Lower leg skin (tissue), 3 donors: Measurements from ENCODE around the gene DIO3.

Source experiments
- POLR2A ChIP-seq, 2 donors: fragments of 450-650 bp; IDR thresholded peaks; one replicate each; pipeline ENCODE4 v1.6.1; 2016 to 2017; ENCODE audit warnings: antibody characterized with exemption in 2 of 2, mild to moderate bottlenecking in 1 of 2, moderate library complexity in 1 of 2
- TF ChIP-seq, protein P1 (sequence below), 3 donors: fragments of 450-650 bp; IDR thresholded peaks; one replicate each; pipeline ENCODE4 v1.5.1; 2016; ENCODE audit warnings: antibody characterized with exemption in 3 of 3, mild to moderate bottlenecking in 3 of 3, moderate library complexity in 2 of 3

DNA sequence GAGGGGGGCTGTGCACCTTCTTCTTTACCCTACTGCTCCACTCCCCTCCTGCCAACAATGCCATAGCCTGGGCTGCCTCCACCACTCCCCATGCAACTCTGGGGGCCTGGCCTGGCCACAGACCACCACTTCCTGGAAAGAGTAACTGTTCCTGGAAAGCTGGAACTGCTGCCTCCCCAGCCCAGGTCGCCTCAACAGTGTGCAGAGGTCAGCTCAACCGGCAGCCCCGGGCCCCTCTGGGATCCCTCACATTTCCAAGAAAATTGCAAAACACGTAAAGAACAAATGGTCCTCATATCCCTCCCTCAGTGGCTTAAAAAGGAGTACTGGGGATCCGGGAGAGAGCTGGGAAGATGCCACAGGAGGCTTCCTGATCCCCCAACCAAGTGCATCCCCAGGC, 22.4 kb upstream of the DIO3 start:
- TF ChIP-seq, protein P1, sequence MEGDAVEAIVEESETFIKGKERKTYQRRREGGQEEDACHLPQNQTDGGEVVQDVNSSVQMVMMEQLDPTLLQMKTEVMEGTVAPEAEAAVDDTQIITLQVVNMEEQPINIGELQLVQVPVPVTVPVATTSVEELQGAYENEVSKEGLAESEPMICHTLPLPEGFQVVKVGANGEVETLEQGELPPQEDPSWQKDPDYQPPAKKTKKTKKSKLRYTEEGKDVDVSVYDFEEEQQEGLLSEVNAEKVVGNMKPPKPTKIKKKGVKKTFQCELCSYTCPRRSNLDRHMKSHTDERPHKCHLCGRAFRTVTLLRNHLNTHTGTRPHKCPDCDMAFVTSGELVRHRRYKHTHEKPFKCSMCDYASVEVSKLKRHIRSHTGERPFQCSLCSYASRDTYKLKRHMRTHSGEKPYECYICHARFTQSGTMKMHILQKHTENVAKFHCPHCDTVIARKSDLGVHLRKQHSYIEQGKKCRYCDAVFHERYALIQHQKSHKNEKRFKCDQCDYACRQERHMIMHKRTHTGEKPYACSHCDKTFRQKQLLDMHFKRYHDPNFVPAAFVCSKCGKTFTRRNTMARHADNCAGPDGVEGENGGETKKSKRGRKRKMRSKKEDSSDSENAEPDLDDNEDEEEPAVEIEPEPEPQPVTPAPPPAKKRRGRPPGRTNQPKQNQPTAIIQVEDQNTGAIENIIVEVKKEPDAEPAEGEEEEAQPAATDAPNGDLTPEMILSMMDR (IDR thresholded peaks at IDR 0.05) = no peak
- TF ChIP-seq POLR2A (IDR thresholded peaks at IDR 0.05) = no peak
